Prostate gland (tissue), 2 donors: ENCODE results near the gene CHMP6. TPM values are rescaled to one million over a fixed set of nuclear protein-coding genes. Genes with fewer than 3 reads are reported as not detected.

Experiments used
- DNase-seq: peaks from one replicate; pipeline ENCODE4 v3.0.0-alpha.2; 2019; ENCODE audit warnings: low spot score
- H3K27ac ChIP-seq, 2 donors: fragments of 200-600 bp; sonication (generic); 2 replicates each; pipeline ENCODE4 v1.5.1; 2017 to 2019
- H3K27me3 ChIP-seq: fragments of 200-600 bp; sonication (generic); replicated peaks from 2 replicates; pipeline ENCODE4 v1.5.1; 2019; ENCODE audit not compliant: insufficient read depth
- H3K36me3 ChIP-seq, 2 donors: fragments of 200-600 bp; sonication (generic); 1 replicate in 1 of 2; 2 replicates in 1 of 2; pipeline versions ENCODE4 v1.5.1 to v1.8.1; 2017 to 2019
- H3K4me1 ChIP-seq: fragments of 200-600 bp; sonication (generic); replicated peaks from 2 replicates; pipeline ENCODE4 v1.5.1; 2019
- H3K4me3 ChIP-seq, 2 donors: fragments of 200-600 bp; sonication (generic); 2 replicates each; pipeline ENCODE4 v1.5.1; 2017 to 2019
- H3K9me3 ChIP-seq: fragments of 200-600 bp; sonication (generic); 2 replicates; pipeline ENCODE4 v1.5.1; 2017
- POLR2A ChIP-seq: fragments of 450-650 bp; IDR thresholded peaks from one replicate; pipeline ENCODE4 v1.6.1; 2016; ENCODE audit warnings: antibody characterized with exemption, mild to moderate bottlenecking
- POLR2AphosphoS5 ChIP-seq: sonication (generic); formaldehyde crosslinking; IDR thresholded peaks from one replicate; pipeline ENCODE4 v1.6.1; 2017; ENCODE audit warnings: antibody characterized with exemption
- WGBS: methylation state at CpG from one replicate; pipeline ENCODE4 v1.1.5; 2018; 5-methylcytosine and 5-hydroxymethylcytosine counted together
- intact Hi-C: fragments of 100-400 bp; cut with DNase I; formaldehyde crosslinking; loops from one replicate; pipeline ENCODE4 v1.14.2; 2022
- total RNA-seq, 2 donors: library from RNA; depleted of rRNA; stranded (reverse); fragments of >200 nt; gene quantifications; one replicate each; pipeline ENCODE4 v1.1.0, GENCODE V29; 2016
- TF ChIP-seq, protein P1 (sequence below), 4 experiments: fragments of 200-600 bp in 2 of 4; fragments of 450-650 bp in 2 of 4; sonication (generic) in 2 of 4; IDR thresholded peaks; 1 replicate in 3 of 4; 2 replicates in 1 of 4; pipeline ENCODE4 v1.5.1; 2016 to 2019; ENCODE audit warnings: antibody characterized with exemption in 4 of 4, mild to moderate bottlenecking in 2 of 4, moderate library complexity in 2 of 4

CHMP6 gene
- total RNA-seq, 2 donors from 2014 or later: 30.6 to 35.3 TPM

DNA sequence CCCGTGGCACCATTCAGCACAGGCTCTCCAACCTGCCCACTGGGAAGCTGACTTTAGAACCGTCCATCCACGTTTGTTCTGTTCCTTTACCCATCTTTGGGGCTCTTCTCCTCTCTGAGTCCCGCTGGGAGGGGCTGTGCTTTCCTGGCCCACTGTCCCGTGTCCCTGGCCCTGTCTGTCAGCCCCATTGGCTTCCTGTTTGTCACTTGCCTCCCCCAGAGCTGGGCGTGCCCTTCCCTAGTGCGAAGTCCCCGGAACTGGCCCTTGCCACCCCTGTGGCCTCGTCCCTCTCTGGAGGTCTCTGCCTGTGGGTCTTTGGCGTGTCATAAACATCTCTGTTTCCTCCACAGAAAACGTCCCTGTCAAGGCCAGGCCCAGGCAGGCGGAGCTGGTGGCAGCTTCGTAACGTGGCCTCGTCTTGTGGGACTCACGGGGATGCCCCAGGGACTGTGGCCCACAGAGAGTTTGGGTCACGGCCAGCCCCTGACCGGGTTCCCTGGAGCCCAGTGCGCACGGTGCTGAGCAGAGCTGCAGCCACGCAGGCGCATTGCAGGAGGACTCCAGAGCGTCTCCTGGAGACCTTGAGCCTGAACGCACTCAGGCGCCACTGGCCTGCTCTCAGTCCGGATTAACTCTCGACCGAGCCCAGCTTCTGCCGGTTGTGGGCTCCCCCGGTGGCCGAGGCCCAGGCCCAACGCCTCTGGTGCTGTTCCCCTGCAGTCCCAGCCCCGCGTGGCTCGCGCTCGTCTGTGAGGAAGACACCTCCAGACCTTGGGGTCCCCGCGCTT lies 7.3 kb downstream of the CHMP6 start:
- Histone ChIP-seq H3K4me1 (no peaks in the 10 kb centered on the region), H3K4me3 (no peak overlapping the region), H3K36me3 (peaks cover 8 to 31% of the 10 kb centered on the region in 2 donors), H3K9me3 (no peaks in the 10 kb centered on the region), H3K27ac (no peak overlapping the region), H3K27me3 (peaks cover 2% of the 10 kb centered on the region)
- intact Hi-C loops: loop anchor here (10.0 kb wide), 1 partner anchor 246 kb away; no protein-coding TSS in a partner anchor
- TF ChIP-seq, protein P1, sequence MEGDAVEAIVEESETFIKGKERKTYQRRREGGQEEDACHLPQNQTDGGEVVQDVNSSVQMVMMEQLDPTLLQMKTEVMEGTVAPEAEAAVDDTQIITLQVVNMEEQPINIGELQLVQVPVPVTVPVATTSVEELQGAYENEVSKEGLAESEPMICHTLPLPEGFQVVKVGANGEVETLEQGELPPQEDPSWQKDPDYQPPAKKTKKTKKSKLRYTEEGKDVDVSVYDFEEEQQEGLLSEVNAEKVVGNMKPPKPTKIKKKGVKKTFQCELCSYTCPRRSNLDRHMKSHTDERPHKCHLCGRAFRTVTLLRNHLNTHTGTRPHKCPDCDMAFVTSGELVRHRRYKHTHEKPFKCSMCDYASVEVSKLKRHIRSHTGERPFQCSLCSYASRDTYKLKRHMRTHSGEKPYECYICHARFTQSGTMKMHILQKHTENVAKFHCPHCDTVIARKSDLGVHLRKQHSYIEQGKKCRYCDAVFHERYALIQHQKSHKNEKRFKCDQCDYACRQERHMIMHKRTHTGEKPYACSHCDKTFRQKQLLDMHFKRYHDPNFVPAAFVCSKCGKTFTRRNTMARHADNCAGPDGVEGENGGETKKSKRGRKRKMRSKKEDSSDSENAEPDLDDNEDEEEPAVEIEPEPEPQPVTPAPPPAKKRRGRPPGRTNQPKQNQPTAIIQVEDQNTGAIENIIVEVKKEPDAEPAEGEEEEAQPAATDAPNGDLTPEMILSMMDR (IDR thresholded peaks at IDR 0.05): no peak
- no peak for TF ChIP-seq POLR2A
- TF ChIP-seq POLR2AphosphoS5: no peak
- DNase-seq: no peak
- 88% methylated on average over 39 of the region's 39 CpGs for WGBS

DNA sequence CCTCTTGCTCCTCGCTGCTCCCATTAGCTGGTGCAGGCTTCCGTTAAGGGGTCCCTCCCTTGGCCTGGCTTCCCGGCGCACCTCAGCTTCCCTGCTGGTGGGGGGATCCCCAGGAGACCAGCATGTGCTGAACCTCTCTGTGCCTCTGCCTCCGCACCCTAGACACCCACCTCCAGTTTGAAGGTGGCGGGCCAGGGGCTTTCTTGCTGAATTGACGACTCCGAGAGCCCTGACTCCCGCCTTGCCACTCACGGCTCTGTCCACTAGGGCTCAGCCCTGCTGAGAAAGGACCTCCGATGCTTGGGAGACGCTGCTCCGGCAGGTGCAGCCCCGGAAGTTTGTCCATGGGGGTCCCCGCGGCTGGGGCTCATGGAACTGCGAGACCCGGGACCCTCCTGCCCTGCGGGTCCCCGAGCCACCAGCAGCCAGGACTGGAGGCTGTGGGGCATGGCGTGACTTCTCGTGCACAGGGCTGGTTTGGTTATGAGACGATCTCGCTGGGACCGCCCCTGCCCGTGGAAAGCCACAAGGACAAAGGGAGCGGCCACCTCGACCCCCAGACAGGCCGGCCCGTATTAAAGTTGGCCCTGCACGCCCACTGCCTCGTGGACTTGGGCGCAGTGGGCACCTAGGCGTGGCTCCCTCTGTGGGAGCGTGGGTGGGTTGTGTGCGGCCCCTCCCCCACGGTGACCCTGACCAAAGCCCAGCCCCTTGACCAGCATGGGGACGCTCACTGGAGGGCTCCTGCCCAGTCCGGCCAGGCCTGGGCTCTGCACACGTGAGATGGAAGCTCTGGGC lies 8.1 kb downstream of the CHMP6 start:
- TF ChIP-seq POLR2A: no peak
- TF ChIP-seq POLR2AphosphoS5: no peak
- TF ChIP-seq, protein P1 (IDR thresholded peaks at IDR 0.05): no peak
- DNase-seq: no peak
- no peaks in the 10 kb centered on the region for H3K9me3 ChIP-seq
- intact Hi-C loops: loop anchor here (10.0 kb wide), 1 partner anchor 245 kb away; no protein-coding TSS in a partner anchor
- no peak overlapping the region for H3K4me3 ChIP-seq
- 94% methylated on average over 39 of the region's 40 CpGs for WGBS
- no peak overlapping the region for H3K27ac ChIP-seq
- H3K4me1 ChIP-seq: no peaks in the 10 kb centered on the region
- H3K27me3 ChIP-seq: peaks cover 2% of the 10 kb centered on the region
- H3K36me3 ChIP-seq: peaks cover 8 to 31% of the 10 kb centered on the region in 2 donors

GRCh38 chr17:81000334-81000630 lies 8.6 kb downstream of the CHMP6 start:
- H3K9me3 ChIP-seq: no peaks in the 10 kb centered on the region
- TF ChIP-seq, protein P1 (IDR thresholded peaks at IDR 0.05): no peak
- TF ChIP-seq POLR2A (no peak), POLR2AphosphoS5 (no peak)
- H3K27me3 ChIP-seq: peaks cover 2% of the 10 kb centered on the region
- WGBS: 95% methylated on average over 8 of the region's 8 CpGs
- peaks cover 8 to 31% of the 10 kb centered on the region in 2 donors for H3K36me3 ChIP-seq
- no peak overlapping the region for H3K27ac ChIP-seq
- DNase-seq: no peak
- intact Hi-C loops: no loop called here
- H3K4me3 ChIP-seq: no peak overlapping the region
- H3K4me1 ChIP-seq: no peaks in the 10 kb centered on the region

DNA sequence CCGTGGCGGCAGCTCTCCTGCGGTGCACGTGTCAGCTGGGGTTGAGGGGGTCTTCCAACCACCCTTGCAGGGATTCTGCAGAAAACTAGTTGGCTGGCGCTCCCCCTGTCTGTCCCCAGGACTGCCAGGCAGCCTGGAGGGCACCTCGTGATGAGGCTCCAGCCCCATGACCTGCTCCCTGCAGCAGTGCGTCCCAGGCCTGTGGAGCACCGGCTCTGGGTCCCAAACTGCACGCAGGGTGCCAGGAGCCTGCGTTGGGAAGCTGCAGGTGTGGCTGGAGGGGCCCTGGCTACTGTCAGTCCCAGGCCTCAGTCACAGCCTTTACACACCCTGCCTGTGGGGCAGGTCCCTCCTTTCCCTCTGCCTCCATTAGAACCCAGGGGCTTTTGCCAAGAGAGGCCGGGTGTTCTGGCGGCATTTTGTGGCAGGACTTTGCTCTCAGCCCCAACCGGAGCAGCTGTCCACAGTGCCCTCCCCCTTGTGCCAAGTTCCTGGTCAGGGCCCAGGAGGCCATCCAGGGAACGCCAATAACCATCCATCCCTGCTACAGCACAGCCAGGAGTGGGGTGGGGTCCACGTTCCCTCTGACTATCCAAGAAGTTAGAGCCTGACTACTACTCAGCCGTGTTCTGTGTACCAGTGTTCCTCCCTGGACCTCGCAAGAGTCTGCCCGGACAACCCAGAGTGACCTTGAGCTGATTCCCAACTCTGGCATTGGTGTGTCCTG lies 9.2 kb downstream of the CHMP6 start:
- peaks cover 8 to 31% of the 10 kb centered on the region in 2 donors for H3K36me3 ChIP-seq
- H3K9me3 ChIP-seq: no peaks in the 10 kb centered on the region
- intact Hi-C loops: no loop called here
- TF ChIP-seq POLR2A (no peak), POLR2AphosphoS5 (no peak)
- TF ChIP-seq, protein P1 (IDR thresholded peaks at IDR 0.05): no peak
- no peak overlapping the region for H3K27ac ChIP-seq
- 80% methylated on average over 14 of the region's 18 CpGs for WGBS
- H3K27me3 ChIP-seq: peaks cover 2% of the 10 kb centered on the region
- H3K4me1 ChIP-seq: no peaks in the 10 kb centered on the region
- no peak for DNase-seq
- no peak overlapping the region for H3K4me3 ChIP-seq
